Measurements from ENCODE around the gene TIMM8B.
"Not testable (repeated sequence)": the region's sequence is repeated elsewhere in the genome, so short reads cannot be mapped to it uniquely, and the experiment has no call there.

Gene TIMM8B

GRCh38 chr11:112050721-112051120 lies 35.8 kb downstream of the TIMM8B start (continued):
- TF ChIP-seq ZNF548 (tag by site-specific recombination; IDR thresholded peaks at IDR 0.05) (no peak), ZNF510 (tag by site-specific recombination; IDR thresholded peaks at IDR 0.05; ENCODE audit: insufficient replicate concordance) (no peak), ZBTB21 (tag by site-specific recombination; IDR thresholded peaks at IDR 0.05) (no peak), ZNF624 (tag by site-specific recombination; IDR thresholded peaks at IDR 0.05) (no peak), ZNF169 (tag by site-specific recombination; IDR thresholded peaks at IDR 0.05) (no peak)

- H3K36me3 ChIP-seq (ENCODE audit: control insufficient read depth in 2 of 2, insufficient read depth in 1 of 2, low read length in 2 of 2): peaks cover 17 to 86% of the 10 kb centered on the region in 2 experiments
- no peak overlapping the region for H3K27ac ChIP-seq (ENCODE audit: extremely low read depth, low read depth, low read length)
- ChIA-PET CTCF (no interaction called here), POLR2A (no interaction called here)
- no peaks in the 10 kb centered on the region for H3K4me1 ChIP-seq (ENCODE audit: control insufficient read depth, insufficient read depth, low read length)
- H3K9me3 ChIP-seq (ENCODE audit: control insufficient read depth, insufficient read depth, low read depth, low read length): no peaks in the 10 kb centered on the region
- no peak overlapping the region for H3K4me3 ChIP-seq (ENCODE audit: low read depth, low read length)
- TF ChIP-seq ZNF394 (tag by site-specific recombination; IDR thresholded peaks at IDR 0.05; ENCODE audit: borderline replicate concordance): no peak
- no peak for TF ChIP-seq ZNF473 (tag by site-specific recombination; IDR thresholded peaks at IDR 0.05)
- no peak for TF ChIP-seq ZFP41 (tag by site-specific recombination; IDR thresholded peaks at IDR 0.05; ENCODE audit: borderline replicate concordance)
- no peak for TF ChIP-seq SALL2 (tag by site-specific recombination; IDR thresholded peaks at IDR 0.05; ENCODE audit: borderline replicate concordance)
- no peak for TF ChIP-seq CTCF (tag by site-specific recombination; IDR thresholded peaks at IDR 0.05)
- no peak for TF ChIP-seq ZNF175 (tag by site-specific recombination; IDR thresholded peaks at IDR 0.05)
- no peak for TF ChIP-seq HOXC10 (CRISPR knock-in tag; IDR thresholded peaks at IDR 0.05)
- no peak for TF ChIP-seq SCRT2 (tag by site-specific recombination; IDR thresholded peaks at IDR 0.05)
- TF ChIP-seq ZNF529 (tag by site-specific recombination; IDR thresholded peaks at IDR 0.05; ENCODE audit: insufficient replicate concordance): no peak
- TF ChIP-seq PRDM1 (tag by site-specific recombination; IDR thresholded peaks at IDR 0.05): no peak
- no peak for TF ChIP-seq ZNF610 (tag by site-specific recombination; IDR thresholded peaks at IDR 0.05; ENCODE audit: borderline replicate concordance)
- no peak for TF ChIP-seq ZNF398 (tag by site-specific recombination; IDR thresholded peaks at IDR 0.05)
- TF ChIP-seq ZNF416 (tag by site-specific recombination; IDR thresholded peaks at IDR 0.05): no peak
- no peak for TF ChIP-seq ZNF221 (tag by site-specific recombination; IDR thresholded peaks at IDR 0.05; ENCODE audit: borderline replicate concordance)
- TF ChIP-seq ZNF350 (tag by site-specific recombination; IDR thresholded peaks at IDR 0.05): no peak
- TF ChIP-seq SP7 (tag by site-specific recombination; IDR thresholded peaks at IDR 0.05): no peak
- TF ChIP-seq ZNF366 (tag by site-specific recombination; conservative IDR thresholded peaks at IDR 0.05): no peak
- TF ChIP-seq ZNF600 (tag by site-specific recombination; IDR thresholded peaks at IDR 0.05): no peak
Observed at GRCh38 chr11:112049777-112050176, 36.8 kb downstream of the TIMM8B start.

- H3K4me3 ChIP-seq (ENCODE audit: low read depth, low read length); H3K27ac ChIP-seq (ENCODE audit: extremely low read depth, low read depth, low read length); POLR2A ChIA-PET; H3K9me3 ChIP-seq (ENCODE audit: control insufficient read depth, insufficient read depth, low read depth, low read length); H3K4me1 ChIP-seq (ENCODE audit: control insufficient read depth, insufficient read depth, low read length); CTCF ChIA-PET: not testable (repeated sequence)
- peaks cover 17 to 83% of the 10 kb centered on the region in 2 experiments for H3K36me3 ChIP-seq (ENCODE audit: control insufficient read depth in 2 of 2, insufficient read depth in 1 of 2, low read length in 2 of 2)
Observed at GRCh38 chr11:112048256-112048655, 38.3 kb downstream of the TIMM8B start.

Measured in HEK293 (cell line).